ENCODE results near the gene ABHD17A.

The ABHD17A gene

DNA sequence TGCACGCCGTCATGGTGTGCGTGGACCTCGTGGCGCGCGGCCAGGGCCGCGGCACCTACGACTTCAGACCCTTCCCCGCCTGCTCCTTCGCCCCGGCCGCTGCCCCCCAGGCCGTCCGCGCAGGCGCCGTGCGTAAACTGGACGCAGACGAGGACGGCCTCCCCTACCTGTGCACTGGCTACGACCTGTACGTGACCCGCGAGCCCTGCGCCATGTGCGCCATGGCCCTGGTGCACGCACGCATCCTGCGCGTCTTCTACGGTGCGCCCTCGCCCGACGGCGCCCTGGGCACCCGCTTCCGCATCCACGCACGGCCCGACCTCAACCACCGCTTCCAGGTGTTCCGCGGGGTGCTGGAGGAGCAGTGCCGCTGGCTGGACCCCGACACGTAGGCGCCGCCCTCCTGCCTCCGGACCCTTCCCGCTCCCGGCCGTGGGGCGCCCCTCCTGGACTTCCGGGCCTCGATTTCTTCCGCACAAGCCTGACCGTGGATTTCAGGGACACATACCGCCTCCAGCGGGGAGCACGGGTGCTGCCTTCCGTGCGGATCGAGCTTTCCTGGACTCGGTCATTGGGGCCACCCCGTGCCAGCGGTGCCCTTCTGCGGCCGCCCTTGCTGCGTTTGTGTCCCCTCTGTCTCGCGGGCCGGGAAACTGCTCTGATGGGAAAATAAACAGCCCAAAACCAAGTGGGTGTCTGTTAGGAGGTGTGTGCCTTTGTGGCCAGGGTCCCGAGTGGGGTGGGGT, 27.6 kb upstream of the ABHD17A start:
- no peak for TF ChIP-seq FOXM1 (IDR thresholded peaks at IDR 0.05; ENCODE audit: borderline replicate concordance, low read depth)
- TF ChIP-seq EGR1 (IDR thresholded peaks at IDR 0.05), result no peak
- TF ChIP-seq CREB1 (IDR thresholded peaks at IDR 0.05; ENCODE audit: low read depth), result no peak
- no peak for TF ChIP-seq TAF1 (IDR thresholded peaks at IDR 0.05; ENCODE audit: low read depth)
- TF ChIP-seq YY1 (IDR thresholded peaks at IDR 0.05; ENCODE audit: low read depth), result no peak
- TF ChIP-seq, protein P1, sequence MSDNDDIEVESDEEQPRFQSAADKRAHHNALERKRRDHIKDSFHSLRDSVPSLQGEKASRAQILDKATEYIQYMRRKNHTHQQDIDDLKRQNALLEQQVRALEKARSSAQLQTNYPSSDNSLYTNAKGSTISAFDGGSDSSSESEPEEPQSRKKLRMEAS (IDR thresholded peaks at IDR 0.05), result no peak
- TF ChIP-seq, protein P2, sequence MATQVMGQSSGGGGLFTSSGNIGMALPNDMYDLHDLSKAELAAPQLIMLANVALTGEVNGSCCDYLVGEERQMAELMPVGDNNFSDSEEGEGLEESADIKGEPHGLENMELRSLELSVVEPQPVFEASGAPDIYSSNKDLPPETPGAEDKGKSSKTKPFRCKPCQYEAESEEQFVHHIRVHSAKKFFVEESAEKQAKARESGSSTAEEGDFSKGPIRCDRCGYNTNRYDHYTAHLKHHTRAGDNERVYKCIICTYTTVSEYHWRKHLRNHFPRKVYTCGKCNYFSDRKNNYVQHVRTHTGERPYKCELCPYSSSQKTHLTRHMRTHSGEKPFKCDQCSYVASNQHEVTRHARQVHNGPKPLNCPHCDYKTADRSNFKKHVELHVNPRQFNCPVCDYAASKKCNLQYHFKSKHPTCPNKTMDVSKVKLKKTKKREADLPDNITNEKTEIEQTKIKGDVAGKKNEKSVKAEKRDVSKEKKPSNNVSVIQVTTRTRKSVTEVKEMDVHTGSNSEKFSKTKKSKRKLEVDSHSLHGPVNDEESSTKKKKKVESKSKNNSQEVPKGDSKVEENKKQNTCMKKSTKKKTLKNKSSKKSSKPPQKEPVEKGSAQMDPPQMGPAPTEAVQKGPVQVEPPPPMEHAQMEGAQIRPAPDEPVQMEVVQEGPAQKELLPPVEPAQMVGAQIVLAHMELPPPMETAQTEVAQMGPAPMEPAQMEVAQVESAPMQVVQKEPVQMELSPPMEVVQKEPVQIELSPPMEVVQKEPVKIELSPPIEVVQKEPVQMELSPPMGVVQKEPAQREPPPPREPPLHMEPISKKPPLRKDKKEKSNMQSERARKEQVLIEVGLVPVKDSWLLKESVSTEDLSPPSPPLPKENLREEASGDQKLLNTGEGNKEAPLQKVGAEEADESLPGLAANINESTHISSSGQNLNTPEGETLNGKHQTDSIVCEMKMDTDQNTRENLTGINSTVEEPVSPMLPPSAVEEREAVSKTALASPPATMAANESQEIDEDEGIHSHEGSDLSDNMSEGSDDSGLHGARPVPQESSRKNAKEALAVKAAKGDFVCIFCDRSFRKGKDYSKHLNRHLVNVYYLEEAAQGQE (IDR thresholded peaks at IDR 0.05; ENCODE audit: low read depth), result no peak
- no peak for TF ChIP-seq USF1 (IDR thresholded peaks at IDR 0.05)
- no peak for TF ChIP-seq ZBTB7A (IDR thresholded peaks at IDR 0.05; ENCODE audit: low read depth)
- no peak for TF ChIP-seq TCF12 (IDR thresholded peaks at IDR 0.05; ENCODE audit: low read depth)
- TF ChIP-seq CEBPB (IDR thresholded peaks at IDR 0.05), result no peak
- no peak for TF ChIP-seq EP300 (IDR thresholded peaks at IDR 0.05; ENCODE audit: borderline replicate concordance)
- no peak for TF ChIP-seq NFIC (IDR thresholded peaks at IDR 0.05)

- TF ChIP-seq FOXM1 (IDR thresholded peaks at IDR 0.05; ENCODE audit: borderline replicate concordance, low read depth) (no peak), RAD21 (IDR thresholded peaks at IDR 0.05; ENCODE audit: low read depth) (no peak), NFIC (IDR thresholded peaks at IDR 0.05) (peak; percentile 76), YY1 (IDR thresholded peaks at IDR 0.05; ENCODE audit: low read depth) (no peak), TEAD4 (IDR thresholded peaks at IDR 0.05) (no peak), EP300 (IDR thresholded peaks at IDR 0.05; ENCODE audit: borderline replicate concordance) (no peak), CEBPB (IDR thresholded peaks at IDR 0.05) (no peak), TAF1 (IDR thresholded peaks at IDR 0.05; ENCODE audit: low read depth) (no peak), USF1 (IDR thresholded peaks at IDR 0.05) (no peak), EGR1 (IDR thresholded peaks at IDR 0.05) (no peak), ZBTB7A (IDR thresholded peaks at IDR 0.05; ENCODE audit: low read depth) (0 out of 2 replicates have a peak, but pooled peaks have one; percentile 36), TCF12 (IDR thresholded peaks at IDR 0.05; ENCODE audit: low read depth) (no peak), CREB1 (IDR thresholded peaks at IDR 0.05; ENCODE audit: low read depth) (no peak)
- TF ChIP-seq, protein P2 (IDR thresholded peaks at IDR 0.05; ENCODE audit: low read depth), result no peak
- TF ChIP-seq, protein P1 (IDR thresholded peaks at IDR 0.05), result peak; percentile 83
Measured at GRCh38 chr19:1911995-1912394, 26.7 kb upstream of the ABHD17A start.

DNA sequence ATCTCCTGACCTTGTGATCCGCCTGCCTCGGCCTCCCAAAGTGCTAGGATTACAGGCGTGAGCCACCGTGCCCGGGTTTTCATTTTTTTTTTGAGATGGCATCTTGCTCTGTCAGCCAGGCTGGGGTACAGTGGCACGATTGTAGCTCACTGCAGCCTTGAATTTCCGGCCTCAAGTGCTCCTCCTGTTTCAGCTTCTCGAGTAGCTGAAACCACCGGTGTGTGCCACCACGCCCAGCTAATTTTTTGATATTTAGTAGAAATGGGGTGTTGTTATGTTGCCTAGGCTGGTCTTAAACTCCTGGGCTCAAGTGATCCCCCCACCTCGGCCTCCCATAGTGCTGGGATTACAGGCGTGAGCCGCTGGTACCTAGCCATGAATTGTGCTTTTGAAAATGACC, 25.8 kb upstream of the ABHD17A start:
- TF ChIP-seq, protein P2 (IDR thresholded peaks at IDR 0.05; ENCODE audit: low read depth), result no peak
- TF ChIP-seq NFIC (IDR thresholded peaks at IDR 0.05), result no peak

DNA sequence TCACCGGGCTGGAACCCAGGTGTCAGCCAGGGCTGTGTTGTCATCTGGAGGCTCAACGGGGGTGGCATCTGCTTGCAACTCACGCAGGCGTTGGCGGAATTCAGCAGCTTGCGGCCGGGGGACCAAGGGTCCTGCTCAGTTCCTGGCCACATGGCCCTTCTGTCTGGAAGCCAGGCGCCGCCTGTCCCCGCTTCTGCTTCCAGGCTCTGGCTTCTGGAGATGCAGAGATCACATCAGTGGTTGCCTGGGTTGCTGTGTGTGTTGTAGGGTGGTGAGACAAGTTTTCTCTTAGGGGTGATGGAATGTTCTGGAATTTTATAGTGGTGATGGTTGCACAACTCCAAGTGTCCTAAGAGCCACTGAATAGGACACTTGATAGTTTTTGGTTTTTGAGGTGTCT, 24.9 kb upstream of the ABHD17A start:
- TF ChIP-seq YY1 (IDR thresholded peaks at IDR 0.05; ENCODE audit: low read depth) (no peak), CEBPB (IDR thresholded peaks at IDR 0.05) (0 out of 2 replicates have a peak, but pooled peaks have one; percentile 10)

GRCh38 chr19:1909761-1910080, 24.4 kb upstream of the ABHD17A start:
- TF ChIP-seq YY1 (IDR thresholded peaks at IDR 0.05; ENCODE audit: low read depth) (no peak), TEAD4 (IDR thresholded peaks at IDR 0.05) (no peak), RAD21 (IDR thresholded peaks at IDR 0.05; ENCODE audit: low read depth) (no peak), TCF12 (IDR thresholded peaks at IDR 0.05; ENCODE audit: low read depth) (no peak), USF1 (IDR thresholded peaks at IDR 0.05) (no peak), FOXM1 (IDR thresholded peaks at IDR 0.05; ENCODE audit: borderline replicate concordance, low read depth) (no peak), EP300 (IDR thresholded peaks at IDR 0.05; ENCODE audit: borderline replicate concordance) (no peak), ZBTB7A (IDR thresholded peaks at IDR 0.05; ENCODE audit: low read depth) (no peak), CREB1 (IDR thresholded peaks at IDR 0.05; ENCODE audit: low read depth) (no peak), NFIC (IDR thresholded peaks at IDR 0.05) (no peak), CEBPB (IDR thresholded peaks at IDR 0.05) (no peak), TAF1 (IDR thresholded peaks at IDR 0.05; ENCODE audit: low read depth) (no peak)
- TF ChIP-seq, protein P2 (IDR thresholded peaks at IDR 0.05; ENCODE audit: low read depth), result no peak
- TF ChIP-seq, protein P1 (IDR thresholded peaks at IDR 0.05), result no peak

Measured in Ishikawa (cell line).